HG02763 (cell line): Measurements from ENCODE around the gene COPG1.

ENCODE experiments used
- ATAC-seq: cut with Tn5 transposase; IDR thresholded peaks from one replicate; pipeline ENCODE4 v1.9.1; 2021; ENCODE audit warnings: mild to moderate bottlenecking, moderate library complexity; ENCODE audit not compliant: unreplicated experiment

The COPG1 gene

DNA sequence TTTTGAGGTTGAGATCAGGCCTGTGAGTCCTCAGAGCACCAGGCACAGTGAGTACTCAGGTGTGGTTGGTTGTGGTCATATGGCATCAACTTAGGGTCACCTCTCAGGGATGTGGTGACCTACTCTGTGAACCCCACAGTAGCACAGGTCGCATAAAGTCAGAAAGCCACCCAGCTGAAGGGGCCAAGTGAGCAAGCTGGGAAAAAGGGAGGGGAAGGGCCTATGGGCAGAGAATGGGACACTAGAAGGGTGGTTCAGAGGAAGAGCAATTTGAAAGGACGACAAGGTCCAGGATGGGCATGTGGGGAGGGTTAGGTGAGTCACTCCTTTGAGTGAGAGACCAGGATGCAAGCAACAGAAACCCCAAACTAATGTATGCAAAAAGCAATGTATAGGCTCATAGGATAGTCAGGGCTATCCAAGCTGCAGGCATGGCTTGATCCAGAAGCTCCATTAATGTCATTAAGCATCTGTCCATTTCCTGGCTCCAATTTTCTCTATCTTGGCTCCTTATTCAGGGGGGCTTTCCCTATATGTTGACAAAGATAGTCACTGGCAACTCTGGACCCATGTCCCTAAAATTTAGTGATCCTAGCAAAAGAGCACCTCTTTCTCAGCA lies 62.7 kb downstream of the COPG1 start:
- no peak for ATAC-seq

DNA sequence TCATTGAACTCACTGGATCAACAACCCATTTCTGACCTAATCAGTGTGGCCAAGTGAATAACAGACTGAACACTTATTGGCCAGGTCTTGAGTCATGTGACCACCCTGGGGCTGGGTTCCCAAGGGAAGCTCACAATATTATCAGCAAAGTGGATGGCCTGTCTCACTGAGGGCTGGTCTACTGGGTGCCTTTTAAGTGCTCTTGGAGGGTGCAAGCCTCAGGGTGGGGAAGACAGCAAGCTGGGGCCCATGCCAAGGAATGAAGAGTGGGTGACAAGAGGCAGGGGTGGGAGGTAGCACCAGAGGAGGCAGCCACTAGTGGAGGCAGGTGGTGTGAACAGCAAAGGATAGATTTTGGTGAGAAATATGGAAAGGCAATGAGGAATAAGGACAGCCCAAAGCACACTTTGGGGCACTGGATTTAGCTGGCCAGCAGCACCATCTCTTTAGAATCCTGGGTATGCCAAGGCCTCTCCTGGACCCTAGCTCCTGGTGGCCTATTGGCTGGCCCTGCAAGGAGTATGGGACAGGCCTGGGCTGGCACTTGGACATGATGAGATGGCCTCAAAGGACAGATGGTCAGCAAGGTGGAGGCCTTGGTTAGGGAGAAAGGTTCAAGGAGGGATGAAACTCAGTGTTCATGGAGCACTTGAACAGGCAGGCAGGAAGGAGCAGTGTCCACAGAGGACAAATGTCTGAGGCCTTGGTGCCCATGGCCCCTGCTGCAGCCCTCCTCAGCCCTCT lies 63.4 kb downstream of the COPG1 start:
- ATAC-seq: no peak

DNA sequence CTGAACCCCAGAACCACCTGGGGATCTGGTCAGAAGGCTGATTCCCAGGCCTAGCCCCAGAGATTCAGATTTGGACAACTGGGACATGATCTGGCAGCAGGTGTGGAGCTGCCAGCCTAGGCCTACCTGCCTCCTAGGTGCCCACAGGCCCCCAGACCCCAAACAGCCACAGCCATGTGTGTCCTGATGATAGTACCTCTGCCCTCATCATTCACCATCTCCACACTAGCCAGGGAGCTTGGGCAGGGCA lies 63.9 kb downstream of the COPG1 start:
- no peak for ATAC-seq

DNA sequence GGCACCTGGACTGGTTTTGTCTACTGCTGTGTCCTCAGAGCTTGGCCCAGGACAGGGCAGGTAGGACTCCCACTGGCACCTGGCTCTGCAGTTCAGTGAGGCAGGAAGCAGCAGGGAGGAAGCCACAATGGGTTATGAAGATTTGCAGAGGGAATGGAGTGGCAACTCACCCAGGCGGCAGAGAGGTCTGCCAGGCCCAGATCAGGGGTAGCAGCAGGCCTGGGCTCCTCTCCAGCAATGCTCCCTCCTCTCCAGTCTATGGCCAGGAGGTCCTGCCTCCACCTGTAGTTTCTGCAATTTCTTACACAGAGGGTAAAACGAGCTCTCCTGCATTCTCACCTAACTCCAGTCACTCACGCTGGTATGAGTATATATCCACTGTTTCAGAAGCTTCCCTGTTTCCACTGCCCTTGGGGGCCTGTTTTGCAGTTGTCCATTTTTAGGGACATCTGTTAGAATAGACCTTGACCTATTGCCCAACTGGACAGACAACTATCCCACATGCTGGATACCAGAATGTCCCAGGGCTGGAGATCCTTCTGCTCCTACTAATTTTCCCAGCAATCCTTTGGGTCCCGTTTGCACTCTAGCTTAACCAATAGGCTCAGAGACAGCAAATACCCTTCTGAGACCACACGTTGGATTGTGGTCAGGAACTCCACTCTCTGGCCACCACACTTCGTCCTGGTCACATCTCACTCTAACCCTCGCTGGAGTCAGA lies 64.4 kb downstream of the COPG1 start:
- no peak for ATAC-seq

DNA sequence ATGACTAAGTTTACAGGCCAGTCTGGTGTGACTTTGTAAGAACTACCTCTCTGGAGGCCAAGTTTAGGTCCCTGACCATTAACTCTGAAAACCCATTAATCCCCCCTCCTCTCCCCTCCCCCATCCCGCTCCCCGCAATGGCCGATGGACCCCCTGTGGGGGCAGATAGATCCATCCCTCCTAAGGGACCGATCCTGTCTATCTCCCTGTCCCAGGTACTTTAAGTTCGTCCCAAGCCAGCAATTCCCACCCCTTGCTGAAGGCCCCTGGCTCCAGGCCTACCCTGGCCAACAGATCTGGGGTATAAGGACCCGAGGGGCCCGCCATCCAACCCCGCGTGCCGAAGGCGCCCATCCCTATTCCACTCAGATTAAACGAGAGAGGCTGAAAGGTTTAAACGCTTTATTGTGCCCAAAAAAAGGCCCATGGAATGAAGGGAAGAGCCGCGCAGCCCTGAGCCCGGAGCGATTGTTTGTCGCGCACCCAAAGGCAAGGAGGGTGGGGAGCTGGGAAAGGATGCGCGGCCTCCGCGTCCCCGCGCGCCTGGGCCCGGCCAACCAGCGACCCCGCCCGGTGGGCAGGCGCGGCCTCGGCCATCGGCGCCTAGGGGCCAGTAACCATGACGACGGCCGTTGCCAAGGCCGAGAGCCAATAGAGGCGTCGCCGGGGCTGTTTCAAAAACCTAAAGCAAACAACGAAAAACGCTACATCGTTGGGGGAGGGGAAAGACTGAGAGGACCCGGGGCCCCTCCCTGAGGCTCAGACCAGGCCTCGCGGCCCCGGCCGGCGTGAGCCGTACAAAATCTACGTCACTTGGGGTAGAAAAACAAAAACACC lies 65.2 kb downstream of the COPG1 start:
- no peak for ATAC-seq

DNA sequence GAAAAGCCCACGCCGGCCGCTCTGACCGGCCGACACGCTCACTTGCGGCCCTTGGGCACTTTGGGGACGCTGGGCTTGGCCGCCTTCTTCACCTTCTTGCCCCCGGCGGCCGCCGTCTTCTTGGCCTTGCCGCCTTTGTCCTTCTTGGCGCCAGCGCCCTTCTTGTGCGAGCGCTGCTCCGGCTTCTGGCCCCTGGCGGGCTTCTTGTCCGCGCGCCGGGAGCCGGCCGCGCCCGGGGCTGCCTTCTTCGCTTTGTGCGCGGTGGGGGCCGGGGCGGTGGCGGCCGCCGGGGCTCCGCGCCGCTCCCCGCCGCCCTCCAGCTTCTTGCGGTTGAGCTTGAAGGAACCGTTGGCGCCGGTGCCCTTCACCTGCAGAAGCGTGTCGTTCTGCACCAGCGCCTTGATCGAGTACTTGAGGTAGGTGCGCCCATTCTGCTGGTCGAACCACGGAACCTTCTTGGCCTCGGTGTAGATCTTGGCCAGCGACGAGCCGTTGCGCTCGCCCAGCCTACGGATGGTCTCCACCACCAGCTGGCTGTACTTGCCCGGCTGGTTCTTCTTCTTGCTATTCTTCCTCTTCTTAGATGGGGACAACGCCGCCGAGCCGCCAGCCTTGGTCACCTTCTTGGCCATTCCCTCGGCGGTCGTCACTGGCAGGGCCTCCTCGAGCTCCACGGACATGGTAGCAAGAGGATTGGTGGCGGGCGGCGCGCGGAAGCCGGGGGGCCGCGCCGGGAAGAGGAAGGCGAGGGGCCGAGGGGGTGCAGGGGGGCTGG lies 66.0 kb downstream of the COPG1 start:
- ATAC-seq: no peak

DNA sequence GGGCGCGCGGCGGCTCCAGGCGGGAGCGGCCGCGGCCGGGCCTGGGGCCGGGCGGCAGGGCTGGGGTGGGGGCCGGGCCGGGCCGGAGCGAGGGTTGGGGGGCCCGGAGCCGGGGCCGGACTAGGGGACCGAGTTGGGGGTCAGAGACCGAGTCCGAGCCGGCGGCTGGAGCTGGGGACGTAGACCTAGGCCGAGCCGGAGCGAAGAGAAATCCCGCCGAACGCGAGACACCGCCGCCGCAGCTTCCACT lies 66.5 kb downstream of the COPG1 start:
- ATAC-seq: no peak

DNA sequence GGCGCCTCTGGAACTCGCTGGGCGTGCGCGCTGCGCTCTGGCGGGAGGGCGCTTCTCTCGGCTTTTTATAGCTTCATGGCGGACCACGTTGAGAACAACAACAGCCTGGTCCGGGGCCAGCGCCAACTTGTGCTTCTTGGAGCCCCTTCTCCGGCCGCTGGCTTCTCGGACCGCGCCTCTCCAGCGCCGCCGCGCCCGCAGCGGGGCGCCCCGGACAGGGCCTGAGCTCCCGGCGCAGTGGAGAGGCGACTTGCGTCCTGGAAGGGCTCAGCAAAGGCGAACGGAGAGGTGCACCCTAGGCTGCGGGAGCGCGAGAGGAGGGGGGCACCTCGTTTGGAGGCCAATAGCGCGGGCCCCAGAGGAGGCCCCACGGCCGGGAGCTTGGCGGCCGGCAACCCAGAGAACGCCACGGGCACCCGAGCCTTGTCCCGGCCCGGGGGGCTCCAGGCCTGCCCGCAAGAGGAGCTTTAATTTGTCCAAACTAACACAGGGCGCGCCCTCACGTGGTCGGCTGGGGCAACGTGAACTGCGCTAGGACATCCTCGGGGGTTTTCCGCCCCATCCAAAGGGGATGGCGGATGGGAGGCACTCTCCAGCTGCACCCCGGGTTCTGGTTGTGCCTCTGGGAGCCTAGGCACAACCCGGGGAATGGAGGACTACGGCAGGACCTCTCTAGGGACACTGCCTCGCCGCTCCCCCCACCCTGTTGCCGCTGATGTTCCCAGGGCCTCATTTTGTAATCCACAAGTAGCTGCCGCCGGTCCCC lies 67.0 kb downstream of the COPG1 start:
- peak; percentile 34 for ATAC-seq

DNA sequence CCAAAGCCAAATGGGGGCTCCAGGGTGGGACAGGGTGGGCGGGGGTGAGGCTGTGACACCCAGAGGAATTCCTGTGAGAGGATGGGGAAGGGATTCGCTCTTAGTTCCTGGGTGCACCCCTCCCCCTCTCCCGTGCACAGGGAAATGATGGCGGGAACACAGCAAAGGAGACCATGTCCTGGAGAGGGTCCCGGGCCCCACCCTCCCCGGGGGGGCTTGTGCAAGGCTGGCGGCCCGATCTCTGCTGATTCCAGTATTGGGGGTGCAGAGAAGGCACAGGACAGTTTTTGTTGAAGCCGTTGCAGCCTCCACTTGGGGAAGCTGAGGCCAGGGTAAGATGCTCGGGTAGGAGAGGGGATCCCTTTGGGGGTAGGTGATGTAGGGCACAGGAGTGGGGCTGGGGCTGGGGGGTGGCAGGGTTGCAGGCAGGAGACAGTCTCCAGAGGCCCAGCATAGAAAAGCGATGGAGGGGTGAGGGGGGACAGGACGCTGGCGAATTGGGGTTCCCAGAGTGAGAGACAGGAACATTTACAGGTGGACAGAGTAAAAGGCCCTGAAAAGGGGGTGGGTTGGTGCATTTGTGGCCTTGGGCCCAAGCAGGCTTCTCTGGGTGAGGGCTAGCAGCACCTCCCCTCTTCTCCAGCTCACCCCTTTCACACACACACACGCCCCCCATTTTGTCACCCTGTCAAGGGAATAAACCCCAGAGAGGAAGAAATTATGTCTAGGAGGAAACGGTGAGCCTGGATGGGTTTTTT lies 67.8 kb downstream of the COPG1 start:
- no peak for ATAC-seq

DNA sequence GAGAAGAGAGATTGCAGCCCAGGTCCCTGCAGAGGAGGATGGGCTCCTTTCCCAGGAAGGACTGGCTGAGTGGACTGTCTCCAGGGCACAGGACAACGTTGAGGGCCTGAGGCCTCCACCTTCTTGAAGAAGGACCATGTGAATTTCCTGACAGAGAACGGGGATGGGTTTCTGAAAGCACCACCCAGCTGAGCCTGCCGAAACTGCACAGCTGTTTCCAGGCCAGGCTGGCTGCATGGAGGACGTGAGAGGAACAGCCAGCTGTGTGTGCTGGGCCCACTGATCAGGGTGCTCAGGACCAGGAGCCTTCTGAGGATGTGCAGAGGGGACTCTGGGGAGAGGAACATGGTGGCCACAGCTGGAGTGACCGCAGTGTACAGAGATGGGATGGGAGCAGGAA lies 68.4 kb downstream of the COPG1 start:
- ATAC-seq: no peak

DNA sequence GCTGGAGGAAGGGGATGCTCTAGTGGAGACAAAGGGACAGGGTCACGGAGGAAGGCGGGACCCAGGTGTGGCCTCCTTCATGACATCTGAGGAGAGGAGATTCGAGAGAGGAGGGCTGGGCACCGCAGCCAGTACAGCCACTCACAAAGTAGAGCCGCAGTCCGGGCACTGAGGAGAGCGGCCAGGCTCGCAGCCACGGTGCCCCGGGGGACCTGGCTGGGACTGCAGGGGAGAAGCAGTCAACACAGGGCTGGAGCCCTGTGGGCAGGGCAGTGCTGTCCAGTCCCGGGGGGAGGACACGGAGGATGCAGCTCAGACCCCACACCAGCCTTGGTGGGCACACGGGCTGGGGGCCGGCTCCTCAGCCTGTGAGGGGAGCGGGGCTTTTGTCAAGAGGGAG lies 69.5 kb downstream of the COPG1 start:
- ATAC-seq: no peak

DNA sequence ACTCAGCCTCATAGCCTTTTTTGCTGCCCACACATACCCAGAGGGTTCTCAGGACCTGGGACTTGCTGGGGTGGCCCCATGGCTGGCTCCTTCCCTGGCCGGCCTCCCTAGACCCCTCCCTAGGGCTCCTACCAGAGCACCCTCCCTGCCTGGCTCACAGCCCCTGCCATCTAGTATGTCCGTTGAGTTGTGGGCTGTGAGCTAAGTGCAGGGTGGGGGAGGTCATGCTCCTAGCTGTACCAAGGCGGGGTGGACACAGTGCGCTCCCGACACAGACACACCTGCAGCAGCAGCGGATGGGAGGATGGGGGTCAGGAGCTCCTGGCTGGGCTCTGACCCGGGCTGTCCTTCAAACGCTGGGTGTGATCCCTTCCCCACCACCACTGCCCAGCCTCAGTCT lies 70.9 kb downstream of the COPG1 start:
- no peak for ATAC-seq

DNA sequence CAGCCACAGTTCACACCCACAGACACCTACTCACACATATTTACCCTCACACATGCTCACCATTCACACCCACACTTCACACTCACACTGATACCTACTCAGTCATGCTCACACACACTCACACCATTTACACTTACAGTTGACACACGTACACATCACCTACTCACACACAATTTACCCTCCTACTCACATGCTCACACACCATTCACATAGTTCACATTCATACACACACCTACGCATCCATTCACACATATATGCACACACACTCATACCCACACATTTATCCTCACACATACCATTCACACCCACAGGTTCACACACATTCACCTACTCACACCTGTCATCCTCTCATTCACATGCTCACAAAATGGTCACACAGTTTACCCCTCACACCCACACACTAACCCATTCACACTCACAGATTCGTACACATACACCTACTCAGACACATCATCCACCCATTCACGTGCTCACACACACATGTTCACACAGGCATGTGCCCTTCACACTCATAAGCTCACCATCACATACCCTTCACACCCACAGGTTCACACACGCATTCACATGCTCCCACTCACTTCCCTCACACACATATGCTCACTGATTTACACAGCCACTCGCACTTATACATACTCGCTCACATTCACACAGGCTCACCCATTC lies 71.5 kb downstream of the COPG1 start:
- no peak for ATAC-seq

DNA sequence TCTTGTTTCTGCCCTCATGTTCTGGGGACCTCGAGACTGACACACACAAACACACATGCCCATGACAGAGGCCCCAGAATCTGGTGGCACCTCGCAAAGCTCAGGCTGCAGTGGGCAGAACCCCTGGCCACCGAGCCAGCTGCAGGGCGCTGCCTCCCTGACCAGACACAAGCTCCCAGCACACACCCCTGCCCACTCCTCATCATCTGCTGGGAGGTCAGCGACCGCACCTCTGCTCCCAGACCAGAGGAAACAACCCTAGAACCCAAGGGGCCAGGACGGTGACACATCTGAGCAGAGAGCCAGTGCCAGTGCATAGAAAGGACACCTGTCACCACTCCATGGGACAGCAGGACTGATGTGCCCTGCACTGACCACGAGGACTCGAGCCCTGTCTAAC lies 72.5 kb downstream of the COPG1 start:
- no peak for ATAC-seq

DNA sequence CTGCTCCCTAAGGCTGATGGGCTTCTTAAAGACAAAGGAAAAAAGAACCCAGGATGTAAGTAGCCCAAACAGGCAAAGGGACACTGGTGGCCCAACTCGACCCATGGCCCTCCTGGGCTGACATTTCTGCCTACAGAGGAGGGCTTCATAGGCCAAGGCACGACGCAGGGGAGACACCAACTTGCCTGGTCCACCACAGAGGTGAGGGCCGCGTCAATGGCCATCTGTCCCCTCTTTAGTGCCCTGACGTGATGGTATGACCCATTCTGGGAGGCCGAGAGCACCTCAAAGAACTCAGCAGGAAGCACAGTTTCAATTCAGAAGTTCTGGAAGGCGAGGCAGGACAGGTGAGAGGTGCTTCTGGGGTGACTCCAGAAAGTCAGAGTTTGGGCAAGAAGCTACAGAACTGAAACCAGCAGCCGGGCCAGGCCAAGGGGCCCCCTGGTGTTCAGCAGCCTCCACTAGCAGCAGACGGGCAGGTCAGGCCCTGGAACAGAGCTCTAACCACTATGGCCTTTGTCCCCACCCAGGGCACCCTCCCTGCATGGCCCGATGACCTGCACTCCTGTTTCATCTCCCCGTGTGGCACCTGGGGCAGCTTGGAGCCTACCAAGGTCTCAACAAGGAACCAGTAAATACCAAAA lies 74.4 kb downstream of the COPG1 start:
- no peak for ATAC-seq

DNA sequence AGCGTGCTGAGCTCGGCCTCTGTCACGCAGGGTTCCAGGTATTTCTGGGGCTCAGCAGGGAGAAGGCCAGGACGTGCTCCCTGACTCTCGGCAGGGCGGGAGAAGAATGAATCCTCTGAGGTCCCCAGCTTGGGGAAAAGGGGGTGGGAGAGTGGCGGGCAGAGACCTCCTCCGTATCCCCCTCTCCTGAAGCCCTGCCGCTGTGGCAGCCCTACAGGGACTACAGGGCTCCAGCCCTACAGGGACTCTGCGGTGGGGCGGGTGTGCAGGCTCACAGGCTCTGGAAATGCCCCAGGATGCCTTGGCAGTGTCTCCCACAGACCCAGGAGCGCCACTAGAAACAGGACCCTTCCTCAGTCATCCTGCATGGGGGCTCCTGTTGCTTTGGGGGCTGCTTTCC lies 75.4 kb downstream of the COPG1 start:
- ATAC-seq: no peak

DNA sequence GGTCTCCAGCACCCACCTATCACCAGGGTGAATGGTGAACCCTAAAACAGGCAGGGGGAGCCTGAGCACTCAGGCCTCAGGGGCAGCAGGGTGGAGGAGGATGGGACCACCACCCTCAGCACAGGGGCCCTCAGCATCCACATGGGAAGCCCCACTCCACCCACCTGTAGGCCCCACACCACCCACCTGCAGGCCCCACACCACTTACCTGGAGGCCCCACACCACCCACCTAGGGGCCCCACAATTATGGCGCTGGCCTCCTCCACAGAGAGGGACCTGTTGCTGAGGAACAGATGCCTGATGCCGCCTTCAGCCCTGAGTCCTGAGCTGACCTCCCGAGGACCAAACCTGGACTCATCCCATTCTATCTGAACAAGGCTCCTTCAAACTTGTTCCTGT lies 76.0 kb downstream of the COPG1 start:
- ATAC-seq: no peak

DNA sequence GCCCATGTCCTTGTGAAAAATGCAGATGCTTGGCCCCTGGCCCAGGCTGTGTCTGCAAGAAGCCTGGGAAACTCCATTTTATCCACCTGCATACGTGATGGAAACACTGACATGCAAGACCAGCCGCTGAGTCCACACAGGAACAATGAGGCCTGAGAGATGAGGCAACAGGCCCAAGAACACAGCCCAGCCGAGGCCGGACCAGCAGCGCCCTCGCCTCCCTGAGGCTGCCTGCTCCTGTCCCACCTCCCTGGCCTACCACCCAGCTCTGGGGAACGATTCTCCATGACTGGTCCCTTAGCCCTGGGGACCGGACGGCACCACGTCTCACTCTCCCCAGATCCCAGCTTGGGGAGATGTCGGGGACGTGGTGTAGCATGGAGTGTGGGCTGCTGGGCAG lies 76.7 kb downstream of the COPG1 start:
- no peak for ATAC-seq

DNA sequence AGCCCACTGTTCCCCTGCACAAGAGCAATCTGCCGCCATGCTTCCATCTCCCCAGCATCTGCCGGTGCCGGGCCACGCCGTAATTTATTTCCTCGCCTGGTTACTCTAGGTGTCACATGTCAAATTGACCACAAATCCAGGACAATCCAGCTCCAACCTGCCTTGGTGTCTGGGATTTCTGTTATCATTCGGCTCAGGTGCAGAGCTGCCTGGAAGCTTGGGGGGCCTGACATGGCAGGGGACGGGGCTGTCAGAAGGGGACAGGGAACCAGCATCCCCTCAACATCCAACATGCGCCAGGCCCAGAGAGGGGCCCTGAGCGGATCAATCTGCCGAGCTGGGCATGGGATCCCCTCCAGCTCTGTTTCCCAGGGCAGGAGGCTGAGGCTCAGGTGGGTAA lies 77.2 kb downstream of the COPG1 start:
- no peak for ATAC-seq
